ENCODE measurements around the gene POLR2L.

POLR2L gene

GRCh38 chr11:886568-886967 lies 44.2 kb upstream of the POLR2L start:
- TF ChIP-seq CTCF (IDR thresholded peaks at IDR 0.05; ENCODE audit: extremely low read depth, insufficient read depth, missing control alignments), result no peak
- in situ Hi-C loops (cut with MboI; ENCODE audit: low pct_unique_long_range_greater_than_20kb, low sequenced_read_pairs, unreplicated experiment), result no loop called here
- DNase-seq (ENCODE audit: low spot score), result no peak

- in situ Hi-C loops (cut with MboI; ENCODE audit: low pct_unique_long_range_greater_than_20kb, low sequenced_read_pairs, unreplicated experiment), result no loop called here
- no peak for TF ChIP-seq CTCF (IDR thresholded peaks at IDR 0.05; ENCODE audit: extremely low read depth, insufficient read depth, missing control alignments)
- DNase-seq (ENCODE audit: low spot score), result no peak
Observed at GRCh38 chr11:884578-885070, 42.3 kb upstream of the POLR2L start.

- no peak for DNase-seq (ENCODE audit: low spot score)
- in situ Hi-C loops (cut with MboI; ENCODE audit: low pct_unique_long_range_greater_than_20kb, low sequenced_read_pairs, unreplicated experiment), result no loop called here
- TF ChIP-seq CTCF (IDR thresholded peaks at IDR 0.05; ENCODE audit: extremely low read depth, insufficient read depth, missing control alignments), result no peak
Observed at GRCh38 chr11:883527-883926, 41.2 kb upstream of the POLR2L start.

- TF ChIP-seq CTCF (IDR thresholded peaks at IDR 0.05; ENCODE audit: extremely low read depth, insufficient read depth, missing control alignments), result no peak
- DNase-seq (ENCODE audit: low spot score), result no peak
Observed at GRCh38 chr11:882596-882995, 40.3 kb upstream of the POLR2L start.

GRCh38 chr11:880447-880846 lies 38.1 kb upstream of the POLR2L start:
- DNase-seq (ENCODE audit: low spot score), result no peak
- in situ Hi-C loops (cut with MboI; ENCODE audit: low pct_unique_long_range_greater_than_20kb, low sequenced_read_pairs, unreplicated experiment), result no loop called here
- TF ChIP-seq CTCF (IDR thresholded peaks at IDR 0.05; ENCODE audit: extremely low read depth, insufficient read depth, missing control alignments), result no peak

More at GRCh38 chr11:882596-882995, 40.3 kb upstream of the POLR2L start:
- in situ Hi-C loops (cut with MboI; ENCODE audit: low pct_unique_long_range_greater_than_20kb, low sequenced_read_pairs, unreplicated experiment), result no loop called here

- in situ Hi-C loops (cut with MboI; ENCODE audit: low pct_unique_long_range_greater_than_20kb, low sequenced_read_pairs, unreplicated experiment), result no loop called here
- TF ChIP-seq CTCF (IDR thresholded peaks at IDR 0.05; ENCODE audit: extremely low read depth, insufficient read depth, missing control alignments), result no peak
- DNase-seq (ENCODE audit: low spot score), result no peak
Observed at GRCh38 chr11:877565-877964, 35.2 kb upstream of the POLR2L start.

GRCh38 chr11:876545-876944 lies 34.2 kb upstream of the POLR2L start:
- no peak for TF ChIP-seq CTCF (IDR thresholded peaks at IDR 0.05; ENCODE audit: extremely low read depth, insufficient read depth, missing control alignments)
- in situ Hi-C loops (cut with MboI; ENCODE audit: low pct_unique_long_range_greater_than_20kb, low sequenced_read_pairs, unreplicated experiment), result no loop called here
- DNase-seq (ENCODE audit: low spot score), result no peak

Data from GM13977 (cell line).